Retinal pigment epithelial cell (primary cell): ENCODE results near the gene FTSJ3.
A peak's percentile ranks its signal among the peaks of the same experiment; 100 is the strongest.

Experiments used
- DNase-seq: peaks from one replicate; pipeline ENCODE4 v3.0.0-alpha.2; 2010; ENCODE audit warnings: low read depth
- H3K4me3 ChIP-seq: 2 replicates; pipeline ENCODE4 v1.5.1; 2011; ENCODE audit warnings: mild to moderate bottlenecking, low read length, control low read depth, moderate library complexity
- TF ChIP-seq, protein P1 (sequence below): conservative IDR thresholded peaks from 2 replicates; pipeline ENCODE4 v1.5.1; 2011; ENCODE audit warnings: low read depth, low read length, control low read depth, inconsistent platforms

FTSJ3 gene

DNA sequence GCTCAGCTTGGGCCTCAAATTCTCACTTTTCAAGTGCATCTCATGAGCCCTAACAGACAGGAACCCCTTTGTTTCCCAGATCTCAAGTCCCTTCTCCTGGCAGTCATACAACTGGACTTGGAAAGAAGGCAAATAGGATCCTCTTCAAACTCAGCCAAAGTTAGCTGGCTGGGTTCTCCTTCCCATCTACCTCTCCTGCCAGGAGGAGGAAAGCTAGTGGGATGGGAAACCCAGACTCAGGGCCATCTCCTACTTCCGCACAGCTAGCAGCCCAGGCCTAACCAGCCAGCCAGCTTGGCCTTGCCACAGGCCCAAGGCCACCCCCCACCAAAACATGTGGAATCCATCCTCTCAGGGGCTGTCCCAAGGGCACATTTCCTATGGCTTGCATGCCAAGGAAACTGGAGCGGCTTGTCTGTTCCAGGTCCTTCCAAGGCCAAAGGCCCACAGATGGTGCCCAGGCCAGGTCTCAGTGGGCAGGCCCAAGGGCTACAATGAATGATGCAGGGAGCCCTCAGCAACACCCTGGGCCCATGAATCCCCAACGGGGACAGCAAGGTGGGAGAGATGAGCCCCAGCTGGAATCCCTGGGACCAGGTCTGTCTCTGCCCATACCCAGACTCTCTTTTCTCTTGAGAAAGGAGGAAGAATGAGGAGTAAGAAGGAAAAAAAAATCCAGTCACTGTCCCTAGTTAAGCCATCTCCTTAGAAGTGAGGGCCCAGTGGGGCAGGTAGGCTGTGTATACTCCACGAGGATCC, 13.3 kb upstream of the FTSJ3 start:
- DNase-seq: no peak
- TF ChIP-seq, protein P1, sequence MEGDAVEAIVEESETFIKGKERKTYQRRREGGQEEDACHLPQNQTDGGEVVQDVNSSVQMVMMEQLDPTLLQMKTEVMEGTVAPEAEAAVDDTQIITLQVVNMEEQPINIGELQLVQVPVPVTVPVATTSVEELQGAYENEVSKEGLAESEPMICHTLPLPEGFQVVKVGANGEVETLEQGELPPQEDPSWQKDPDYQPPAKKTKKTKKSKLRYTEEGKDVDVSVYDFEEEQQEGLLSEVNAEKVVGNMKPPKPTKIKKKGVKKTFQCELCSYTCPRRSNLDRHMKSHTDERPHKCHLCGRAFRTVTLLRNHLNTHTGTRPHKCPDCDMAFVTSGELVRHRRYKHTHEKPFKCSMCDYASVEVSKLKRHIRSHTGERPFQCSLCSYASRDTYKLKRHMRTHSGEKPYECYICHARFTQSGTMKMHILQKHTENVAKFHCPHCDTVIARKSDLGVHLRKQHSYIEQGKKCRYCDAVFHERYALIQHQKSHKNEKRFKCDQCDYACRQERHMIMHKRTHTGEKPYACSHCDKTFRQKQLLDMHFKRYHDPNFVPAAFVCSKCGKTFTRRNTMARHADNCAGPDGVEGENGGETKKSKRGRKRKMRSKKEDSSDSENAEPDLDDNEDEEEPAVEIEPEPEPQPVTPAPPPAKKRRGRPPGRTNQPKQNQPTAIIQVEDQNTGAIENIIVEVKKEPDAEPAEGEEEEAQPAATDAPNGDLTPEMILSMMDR: no peak
- H3K4me3 ChIP-seq: peak overlapping the region; percentile 88

DNA sequence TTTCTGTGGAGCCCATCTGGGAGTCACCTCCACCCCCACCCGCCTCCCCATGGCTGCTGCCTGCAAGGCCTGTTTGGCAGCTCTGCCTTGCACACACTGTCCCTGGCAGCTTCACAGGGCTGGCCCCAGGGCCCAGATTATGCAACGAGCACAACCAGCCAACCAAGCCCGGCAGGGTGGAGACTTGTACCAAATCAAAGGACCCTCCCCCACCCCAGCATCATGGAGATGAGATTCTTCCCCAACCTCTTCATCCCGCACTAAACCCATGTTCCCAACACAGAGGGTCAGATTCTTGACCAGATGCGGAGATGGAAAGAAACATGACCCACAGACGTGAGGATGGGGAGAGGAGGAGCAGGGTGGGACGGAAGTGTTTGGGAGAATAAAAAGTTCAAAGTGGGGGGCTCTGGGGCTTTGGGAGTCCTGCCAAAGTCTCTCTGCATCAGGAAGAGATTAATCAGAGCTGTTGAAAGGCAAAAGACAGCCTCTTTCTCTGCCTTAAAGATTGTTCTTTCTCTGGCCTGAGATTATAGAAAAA, 11.2 kb upstream of the FTSJ3 start:
- no peak overlapping the region for H3K4me3 ChIP-seq
- DNase-seq: peak; percentile 35
- TF ChIP-seq, protein P1: no peak

DNA sequence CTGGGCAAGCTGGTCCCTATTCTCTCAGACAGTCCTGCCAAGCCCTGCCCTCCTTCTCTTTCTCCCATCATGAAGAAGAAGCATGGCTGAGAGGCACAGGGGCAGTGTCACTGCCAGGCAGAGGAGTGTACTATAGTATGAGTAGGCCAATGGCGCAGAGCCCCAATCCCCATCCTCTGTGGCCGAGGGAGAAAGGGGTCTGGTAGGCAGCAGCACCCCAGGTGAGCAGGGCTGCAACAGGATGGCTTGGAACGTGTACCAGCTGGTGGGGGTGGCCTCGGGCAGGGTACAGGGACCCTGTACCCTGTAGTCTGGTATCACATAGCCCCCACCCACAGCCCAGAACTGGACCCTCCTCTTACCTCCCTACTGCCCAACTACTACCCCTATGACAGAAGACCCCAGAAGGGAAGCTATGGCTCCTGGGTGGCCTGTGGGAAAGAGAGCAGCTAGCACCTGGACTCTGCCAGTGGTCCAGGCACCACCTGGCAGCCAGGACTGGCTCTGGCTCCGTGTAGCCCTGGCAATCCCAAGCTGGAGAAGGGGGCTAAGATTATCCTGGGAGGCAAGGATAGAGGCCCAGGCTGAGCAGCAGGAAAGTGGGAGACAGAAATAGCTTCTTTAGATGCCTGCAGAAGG, 10.6 kb upstream of the FTSJ3 start:
- TF ChIP-seq, protein P1: no peak
- no peak for DNase-seq
- H3K4me3 ChIP-seq: no peak overlapping the region

DNA sequence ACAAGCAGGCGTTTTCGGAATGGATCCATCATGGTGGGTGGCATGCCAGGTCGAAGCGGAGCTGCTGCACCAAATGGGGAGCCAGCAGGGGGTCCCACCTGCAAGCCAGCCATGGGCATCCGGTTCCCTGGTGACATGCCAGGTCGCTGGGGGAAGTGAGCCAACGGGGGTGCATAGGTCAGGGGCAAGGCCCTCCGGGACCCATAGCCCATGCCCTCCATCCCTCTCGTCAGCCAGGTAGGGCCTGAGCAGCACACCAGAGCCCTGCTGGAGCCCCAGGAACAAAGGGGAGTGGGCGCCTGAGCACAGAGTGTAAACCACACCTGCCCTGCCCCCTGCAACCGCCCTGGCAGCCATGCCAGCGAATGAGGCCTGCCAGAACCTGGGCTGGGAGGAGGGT, 10.0 kb upstream of the FTSJ3 start:
- no peak for DNase-seq
- H3K4me3 ChIP-seq: no peak overlapping the region
- TF ChIP-seq, protein P1: no peak

DNA sequence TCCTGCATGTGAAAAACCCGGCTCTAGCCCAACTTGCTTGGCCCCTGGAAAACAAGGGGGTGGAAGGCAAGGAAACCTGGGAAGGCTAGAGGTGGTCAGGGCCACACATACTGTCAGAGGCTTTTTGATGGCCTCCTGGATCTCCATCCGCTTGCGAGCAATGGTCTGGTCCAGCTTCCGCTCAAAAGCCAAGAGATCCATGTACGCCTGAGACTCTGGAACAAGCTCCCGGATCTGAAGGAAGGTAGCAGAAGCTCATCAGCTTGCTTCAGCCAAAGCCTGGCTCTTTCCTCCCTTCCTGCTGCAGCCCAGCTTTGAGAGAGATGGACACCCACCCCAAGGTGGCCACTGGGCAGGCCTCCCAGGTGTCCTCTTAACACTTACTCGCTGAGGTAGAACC, 9.3 kb upstream of the FTSJ3 start:
- TF ChIP-seq, protein P1: no peak
- no peak overlapping the region for H3K4me3 ChIP-seq
- DNase-seq: no peak

DNA sequence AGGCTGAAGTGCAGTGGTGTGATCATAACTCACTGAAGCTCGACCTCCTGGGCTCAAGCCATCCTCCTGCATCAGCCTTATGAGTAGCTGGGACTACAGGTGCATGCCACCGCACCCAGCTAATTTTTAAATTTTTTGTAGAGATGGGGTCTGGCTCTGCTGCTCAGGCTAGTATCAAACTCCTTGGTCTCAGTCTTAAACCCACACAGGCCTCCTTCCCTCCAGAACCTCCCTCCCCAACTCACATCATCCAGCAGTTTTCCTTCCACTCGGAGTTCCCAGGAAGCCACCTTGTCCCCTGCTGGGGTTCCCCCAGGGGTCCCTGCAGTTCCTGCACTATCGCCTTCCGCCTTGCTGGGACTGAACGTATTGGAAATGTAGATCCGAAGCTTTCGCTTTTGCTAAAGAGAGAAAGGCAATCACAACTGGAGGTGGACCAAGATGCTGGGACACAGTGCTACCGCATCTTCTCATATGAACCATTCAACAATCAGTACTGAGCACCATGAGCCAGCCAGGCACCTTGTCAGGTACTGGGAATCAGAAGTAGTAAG, 7.8 kb upstream of the FTSJ3 start:
- H3K4me3 ChIP-seq: no peak overlapping the region
- TF ChIP-seq, protein P1: no peak
- DNase-seq: no peak
